ENCODE data around the gene NPAS3.

- no peak for TF ChIP-seq POLR2A (IDR thresholded peaks at IDR 0.05)
- TF ChIP-seq CTCF (IDR thresholded peaks at IDR 0.05), result no peak
Measured at GRCh38 chr14:33186656-33187055, 248.0 kb downstream of the NPAS3 start.
